ENCODE measurements around the gene LRRC8D.

DNA sequence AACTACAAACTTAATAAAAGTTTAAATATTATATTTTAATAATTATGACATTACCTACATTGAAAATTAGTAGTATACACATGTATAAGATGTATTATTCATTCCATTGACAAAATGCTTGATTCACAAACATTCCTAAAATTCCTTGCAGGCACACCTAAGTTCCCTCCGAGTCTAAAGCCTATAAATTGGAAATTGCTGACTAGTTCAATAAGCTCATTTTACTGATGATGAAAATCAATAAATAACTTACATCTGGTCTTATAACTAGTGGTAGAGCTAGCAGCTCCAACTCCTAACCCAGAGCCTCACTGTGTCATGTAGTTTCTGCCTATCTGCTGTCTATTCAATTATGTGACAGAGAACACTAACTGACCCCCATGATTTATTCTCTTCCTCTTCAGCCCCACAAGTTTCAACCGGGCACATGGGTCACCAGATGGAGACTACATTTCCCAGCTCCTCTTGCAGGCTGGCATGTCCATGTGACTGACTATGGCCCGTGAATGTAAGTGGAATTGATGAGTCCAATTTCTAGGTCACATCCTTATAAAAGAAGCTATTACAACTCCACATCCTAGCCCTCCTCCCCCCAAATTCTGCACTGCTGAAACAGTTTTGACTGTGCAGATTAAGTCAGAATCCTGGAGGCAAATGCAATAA, 29.6 kb upstream of the LRRC8D start:
- TF ChIP-seq EZH2 (IDR thresholded peaks at IDR 0.05; ENCODE audit: insufficient read depth, poor library complexity, severe bottlenecking) (no peak), EZH2phosphoT487 (IDR thresholded peaks at IDR 0.05; ENCODE audit: insufficient read depth, low read depth) (no peak)

All from GM23248 (cell line).